Cardiac septum (tissue), 1 donor: Measurements from ENCODE around the gene MOGAT3. TPM values are rescaled to one million over a fixed set of nuclear protein-coding genes. Genes with fewer than 3 reads are reported as not detected.

Experiments used
- DNase-seq: peaks from one replicate; pipeline ENCODE4 v3.0.0-alpha.2; 2020; ENCODE audit warnings: low spot score
- intact Hi-C: fragments of 100-400 bp; cut with DNase I; formaldehyde crosslinking; loops from one replicate; pipeline ENCODE4 v1.14.0; 2022
- long read RNA-seq: library from polyadenylated mRNA; unstranded; transcript quantifications from one replicate; pipeline ENCODE4 v2.0.0, GENCODE V29; 2021
- total RNA-seq: library from RNA; stranded (reverse); fragmentation: NEBNext Ultra II Directional; extraction: Animal tissue kit (Norgen Biotek cat#: 25700); gene quantifications from one replicate; pipeline ENCODE4 v1.2.1, GENCODE V29; 2021
- donor health status: DM: no; HTN: no; CAD: no.

The MOGAT3 gene
- not detected for total RNA-seq
- long read RNA-seq: 0 reads

GRCh38 chr7:101200862-101201599 lies at the start of gene MOGAT3:
TSS of gene MOGAT3 (minus strand) at chr7:101201036. CDS start at chr7:101200854, 182 bp downstream.
- no peak for DNase-seq
- intact Hi-C loops: no loop called here

- no peak for DNase-seq
- intact Hi-C loops: loop anchor here (5.0 kb wide), 1 partner anchor 33 kb away; the partner anchor contains the start of genes PLOD3 and ZNHIT1
These were observed 49.5 kb upstream of the MOGAT3 start for GRCh38 chr7:101250324-101250723.

- intact Hi-C loops: no loop called here
- DNase-seq: no peak
These were observed 47.4 kb upstream of the MOGAT3 start for GRCh38 chr7:101248276-101248675.

- no peak for DNase-seq
- intact Hi-C loops: no loop called here
These were observed 44.4 kb upstream of the MOGAT3 start for GRCh38 chr7:101245147-101245668.

- intact Hi-C loops: loop anchor here (5.0 kb wide), 1 partner anchor 38 kb away; no protein-coding TSS in a partner anchor
- DNase-seq: peak; percentile 97
These were observed 43.7 kb upstream of the MOGAT3 start, which contains the start of gene FIS1 for GRCh38 chr7:101244375-101245146. TSS of gene FIS1 (minus strand) at chr7:101245081. CDS start at chr7:101245004, 77 bp downstream.

GRCh38 chr7:101243646-101244374 lies 43.0 kb upstream of the MOGAT3 start:
- no peak for DNase-seq
- intact Hi-C loops: loop anchor here (5.0 kb wide), 1 partner anchor 38 kb away; no protein-coding TSS in a partner anchor

GRCh38 chr7:101241443-101242349 lies 40.9 kb upstream of the MOGAT3 start:
- intact Hi-C loops: loop anchor here (5.0 kb wide), 1 partner anchor 41 kb away; no protein-coding TSS in a partner anchor
- no peak for DNase-seq

GRCh38 chr7:101241015-101241363 lies 40.2 kb upstream of the MOGAT3 start:
- intact Hi-C loops: loop anchor here (5.0 kb wide), 1 partner anchor 41 kb away; no protein-coding TSS in a partner anchor
- no peak for DNase-seq

- DNase-seq: no peak
- intact Hi-C loops: loop anchor here (5.0 kb wide), 1 partner anchor 42 kb away; no protein-coding TSS in a partner anchor
These were observed 39.6 kb upstream of the MOGAT3 start for GRCh38 chr7:101240226-101241014.

- intact Hi-C loops: loop anchor here (5.0 kb wide), 1 partner anchor 42 kb away; no protein-coding TSS in a partner anchor
- DNase-seq: no peak
These were observed 39.0 kb upstream of the MOGAT3 start for GRCh38 chr7:101239951-101240220.

GRCh38 chr7:101239191-101239950 lies 38.5 kb upstream of the MOGAT3 start:
- DNase-seq: no peak
- intact Hi-C loops: no loop called here

GRCh38 chr7:101238226-101239182 lies 37.7 kb upstream of the MOGAT3 start:
- intact Hi-C loops: no loop called here
- DNase-seq: no peak

GRCh38 chr7:101237206-101238067 lies 36.6 kb upstream of the MOGAT3 start, which contains the start of gene CLDN15:
TSS of gene CLDN15 (minus strand) at chr7:101237802. CDS start at chr7:101237581, 221 bp downstream.
- DNase-seq: no peak
- intact Hi-C loops: no loop called here

GRCh38 chr7:101236292-101236835 lies 35.5 kb upstream of the MOGAT3 start:
- intact Hi-C loops: no loop called here
- no peak for DNase-seq

- intact Hi-C loops: no loop called here
These were observed 34.7 kb upstream of the MOGAT3 start for GRCh38 chr7:101235522-101235921.

More at GRCh38 chr7:101235522-101235921, 34.7 kb upstream of the MOGAT3 start:
- DNase-seq: no peak
